Mesenteric fat pad (tissue), 1 donor: ENCODE data around the gene S100A2. TPM values are rescaled to one million over a fixed set of nuclear protein-coding genes. Genes with fewer than 3 reads are reported as not detected.
"Not testable (repeated sequence)": the region's sequence is repeated elsewhere in the genome, so short reads cannot be mapped to it uniquely, and the experiment has no call there.

Experiments
- DNase-seq: peaks from one replicate; pipeline ENCODE4 v3.0.0-alpha.2; 2020; ENCODE audit warnings: low spot score
- total RNA-seq: library from RNA; stranded (reverse); fragmentation: NEBNext Ultra II Directional; extraction: Animal tissue kit (Norgen Biotek cat#: 25700); gene quantifications from one replicate; pipeline ENCODE4 v1.2.1, GENCODE V29; 2021
- donor health status: DM: yes; HTN: yes; CAD: no.

The S100A2 gene
- total RNA-seq, 1 donor from 2014 or later: 0.58 TPM

DNA sequence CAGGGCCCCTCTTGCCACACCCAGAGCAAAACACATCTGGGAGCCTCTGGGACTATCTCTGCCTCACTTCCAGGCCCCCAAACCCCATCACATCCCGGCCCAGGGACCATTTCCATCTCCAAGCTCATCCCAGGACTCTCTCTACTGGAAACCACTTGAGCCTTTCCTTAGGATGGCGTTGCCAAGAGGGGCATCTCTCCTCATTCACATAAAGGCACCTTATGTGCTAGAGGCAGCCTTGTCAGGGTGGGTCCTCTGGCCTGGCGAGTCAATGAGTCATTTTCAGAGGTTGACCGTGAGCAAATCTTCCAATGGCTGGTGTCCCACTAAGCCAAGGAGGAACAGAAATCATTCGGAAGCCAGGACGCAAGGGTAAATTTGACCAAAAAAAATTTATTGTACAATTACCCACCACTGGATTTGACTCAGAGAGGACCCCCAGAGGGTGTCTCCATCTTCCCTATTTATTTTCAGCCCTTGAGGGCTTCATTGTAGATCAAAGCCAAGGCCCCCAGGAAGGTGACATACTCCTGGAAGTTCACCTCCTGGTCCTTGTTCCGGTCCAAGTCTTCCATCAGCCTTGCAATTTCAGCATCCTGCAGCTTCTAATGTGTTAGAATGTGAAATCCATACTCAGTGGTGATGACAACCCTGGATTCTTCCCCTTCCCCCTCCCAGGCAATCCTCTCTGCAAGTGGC, 31.3 kb downstream of the S100A2 start:
- no peak for DNase-seq

DNA sequence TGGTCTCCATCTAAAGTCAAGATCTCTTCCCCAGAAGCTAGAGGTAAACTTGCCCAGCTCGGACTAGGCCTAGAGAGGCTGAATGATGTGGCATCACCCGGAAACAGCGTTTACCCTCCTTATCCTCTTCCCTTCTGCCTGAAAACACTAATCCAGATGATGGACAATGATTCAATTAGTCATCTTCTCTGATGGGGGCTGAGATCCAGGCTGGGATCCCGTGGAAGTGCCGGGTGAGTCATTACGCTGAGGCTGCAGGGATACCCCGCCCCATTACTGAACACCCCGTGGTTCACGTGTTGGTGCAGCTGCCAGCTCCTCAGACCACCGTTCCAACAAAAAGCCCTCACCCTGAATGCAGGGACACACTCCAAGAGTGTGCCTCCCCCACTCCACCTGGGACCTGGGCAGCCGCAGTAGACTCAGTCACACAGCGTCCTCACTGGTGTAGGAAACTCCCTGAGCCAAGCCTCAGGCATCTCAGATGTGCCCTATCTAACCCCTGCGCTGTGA, 31.9 kb downstream of the S100A2 start:
- no peak for DNase-seq

DNA sequence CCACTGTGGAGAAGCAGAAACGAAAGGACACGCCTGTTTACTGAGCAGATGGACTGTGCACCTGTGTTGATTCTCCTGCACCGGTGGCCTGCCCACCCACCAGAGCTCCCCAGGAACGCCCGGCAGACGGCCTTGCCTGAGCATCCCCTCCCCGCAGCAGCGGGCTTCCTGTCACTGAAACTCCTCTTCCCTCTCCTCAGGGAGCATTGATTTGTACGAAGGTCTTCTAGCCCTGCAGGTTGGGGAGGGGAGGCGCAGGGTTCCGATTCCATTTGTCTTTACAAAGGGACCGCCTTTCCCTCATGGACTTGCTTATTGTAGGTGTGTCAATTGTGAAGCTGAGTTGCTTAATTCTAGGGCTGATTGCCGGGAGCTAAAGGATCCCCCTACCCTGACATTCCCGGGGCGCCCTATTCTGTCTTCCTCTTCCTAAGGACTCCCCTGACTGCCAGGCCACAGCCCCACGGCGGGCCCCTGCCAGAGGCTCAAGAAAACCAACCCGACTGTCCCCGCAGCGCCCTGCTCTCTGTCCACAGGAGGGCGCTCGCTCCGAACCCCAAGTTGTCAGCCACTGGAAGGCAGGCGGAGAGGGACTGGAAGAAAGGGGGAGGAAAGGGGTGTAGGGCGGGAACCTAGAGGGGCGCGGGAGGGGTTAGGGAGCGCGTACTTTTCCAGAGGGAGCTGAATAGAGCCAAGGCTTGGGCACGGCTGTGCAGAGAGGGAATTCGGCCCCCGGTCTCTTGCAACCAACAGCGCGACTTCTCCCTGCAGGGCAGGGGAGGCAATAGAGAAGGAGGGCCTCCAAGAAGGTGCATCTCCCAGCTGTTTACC, 32.7 kb downstream of the S100A2 start:
- DNase-seq: peak; percentile 95

DNA sequence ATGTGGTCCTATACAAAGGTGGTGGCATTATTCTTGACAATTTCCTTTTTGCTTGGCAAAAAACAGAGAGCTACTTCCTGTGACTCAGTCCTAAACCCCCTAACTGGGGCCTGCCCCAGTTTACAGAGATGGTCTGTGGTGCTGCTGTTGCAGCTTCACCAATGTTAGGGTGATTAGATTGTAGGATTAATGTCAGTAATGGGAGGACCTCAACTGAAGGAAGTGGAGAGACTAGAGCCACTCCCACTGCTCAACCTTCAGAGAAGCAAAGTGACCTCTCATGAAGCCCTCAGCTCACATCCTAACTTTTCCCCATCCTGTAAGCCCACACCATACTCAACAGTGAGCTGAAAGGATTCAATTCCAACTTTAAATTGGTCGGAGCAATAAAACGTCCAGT, 33.5 kb downstream of the S100A2 start:
- DNase-seq: no peak

DNA sequence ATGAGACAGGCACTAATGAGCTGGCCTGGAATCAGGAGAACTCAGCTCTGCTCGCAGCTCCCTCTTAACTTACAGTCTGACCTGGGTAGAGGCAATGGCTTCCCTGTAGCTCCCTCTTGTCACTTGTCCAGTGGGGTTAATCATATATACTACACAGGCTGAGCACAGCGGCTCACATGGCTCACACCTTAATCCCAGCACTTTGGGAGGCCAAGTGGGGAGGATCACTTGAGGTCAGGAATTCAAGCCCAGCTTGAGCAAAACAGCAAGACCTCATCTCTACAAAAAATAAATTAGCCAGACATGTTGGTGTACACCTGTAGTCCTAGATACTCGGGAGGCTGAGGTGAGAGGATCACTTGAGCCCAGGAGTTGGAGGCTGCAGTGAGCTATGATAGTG, 34.0 kb downstream of the S100A2 start:
- DNase-seq: no peak

DNA sequence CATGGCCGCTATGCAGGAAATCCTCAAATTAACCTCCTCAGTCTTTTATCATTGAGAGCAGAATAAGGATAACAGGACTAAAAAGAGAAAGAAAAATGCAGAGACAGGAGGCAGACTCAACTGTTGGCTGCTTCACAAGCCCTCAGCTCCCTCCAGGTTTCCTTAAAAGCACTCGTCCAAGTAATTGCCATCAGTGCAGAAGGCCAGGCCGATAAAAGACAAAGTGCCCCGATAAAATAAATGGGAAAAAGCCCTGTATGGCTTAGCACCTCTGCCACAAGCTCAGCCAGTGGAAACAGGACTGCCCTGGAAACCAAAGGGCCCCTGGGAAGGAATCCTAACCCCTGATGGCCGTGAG, 38.0 kb downstream of the S100A2 start:
- no peak for DNase-seq

DNA sequence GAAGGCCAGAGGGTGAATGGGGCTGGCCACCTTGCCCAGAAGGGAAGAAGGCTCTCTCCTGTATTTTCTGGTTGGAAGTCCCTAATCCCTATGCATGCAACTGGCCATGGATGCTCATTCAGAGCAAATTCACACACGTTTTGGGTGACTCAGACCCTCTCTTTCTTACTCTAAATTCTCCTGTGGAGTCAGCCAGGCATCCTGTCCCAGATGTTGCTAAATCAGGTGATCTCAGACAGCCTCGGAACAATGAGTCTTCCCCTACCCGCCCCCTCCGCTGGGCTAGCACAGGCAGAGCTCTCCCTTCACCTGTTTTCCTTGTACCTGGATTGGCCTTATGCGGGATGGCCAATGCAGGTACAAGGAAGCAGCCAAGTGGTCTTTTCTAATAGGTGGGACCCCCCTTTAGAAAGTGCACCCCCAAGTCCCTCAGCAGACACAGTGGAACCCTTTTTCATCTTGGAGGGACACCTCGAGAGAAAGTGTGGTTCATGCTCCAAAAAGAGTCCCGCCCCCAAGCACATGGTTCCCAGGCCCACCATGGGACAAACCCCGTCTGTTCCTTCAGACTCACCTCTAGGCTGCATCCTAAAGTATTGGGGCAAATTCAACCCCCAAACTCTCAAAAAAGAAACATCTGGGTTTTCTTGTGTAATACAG, 38.5 kb downstream of the S100A2 start:
- no peak for DNase-seq

DNA sequence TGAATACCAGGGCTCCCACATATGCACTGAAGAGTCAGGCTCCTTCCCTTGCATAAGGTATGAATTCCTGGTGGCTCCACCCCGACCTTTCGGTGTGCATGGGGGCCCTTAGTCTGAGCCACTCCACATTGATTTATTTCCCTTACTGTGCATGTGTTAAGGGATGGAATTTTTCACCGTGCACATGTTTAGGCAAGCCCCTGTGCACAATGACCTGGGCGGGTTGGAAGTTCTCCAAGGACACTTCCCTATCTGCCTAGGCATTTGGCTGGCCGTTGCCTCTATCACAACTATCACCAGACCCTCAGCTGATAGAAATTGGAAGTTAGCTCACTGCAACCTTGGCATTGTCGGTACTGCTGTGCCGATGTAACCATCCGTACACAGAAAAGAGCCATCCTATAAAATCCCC, 39.5 kb downstream of the S100A2 start:
- no peak for DNase-seq

DNA sequence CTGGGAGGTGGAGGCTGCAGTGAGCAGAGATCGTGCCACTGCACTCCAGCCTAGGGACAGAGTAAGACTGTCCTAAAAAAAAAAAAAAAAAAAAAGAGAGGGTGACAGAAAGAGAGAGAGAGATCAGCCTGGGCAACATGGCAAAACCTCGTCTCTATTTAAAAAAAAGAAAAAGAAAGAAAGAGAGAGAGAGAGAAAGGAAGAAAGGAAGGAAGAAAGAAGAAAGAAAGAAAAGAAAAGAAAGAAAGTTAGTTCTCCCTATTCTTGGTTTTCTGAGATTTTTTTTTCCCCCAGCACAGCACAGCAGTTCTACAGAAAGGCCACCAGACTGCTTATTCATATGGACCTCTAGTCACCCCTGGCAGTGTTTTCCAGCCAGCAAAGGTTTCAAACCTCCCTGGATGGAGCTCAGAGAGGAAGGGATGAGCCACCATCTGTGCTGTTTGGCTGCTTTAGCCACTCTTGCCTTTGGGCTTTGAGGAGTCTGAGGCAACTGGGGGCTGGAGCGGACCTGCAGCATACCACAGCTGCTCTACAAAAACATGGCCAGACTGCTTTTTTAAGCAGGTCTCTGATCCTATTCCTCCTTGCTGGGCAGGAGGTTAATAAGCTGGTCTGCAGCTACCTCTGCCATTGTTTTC, 40.4 kb downstream of the S100A2 start:
- DNase-seq: no peak

DNA sequence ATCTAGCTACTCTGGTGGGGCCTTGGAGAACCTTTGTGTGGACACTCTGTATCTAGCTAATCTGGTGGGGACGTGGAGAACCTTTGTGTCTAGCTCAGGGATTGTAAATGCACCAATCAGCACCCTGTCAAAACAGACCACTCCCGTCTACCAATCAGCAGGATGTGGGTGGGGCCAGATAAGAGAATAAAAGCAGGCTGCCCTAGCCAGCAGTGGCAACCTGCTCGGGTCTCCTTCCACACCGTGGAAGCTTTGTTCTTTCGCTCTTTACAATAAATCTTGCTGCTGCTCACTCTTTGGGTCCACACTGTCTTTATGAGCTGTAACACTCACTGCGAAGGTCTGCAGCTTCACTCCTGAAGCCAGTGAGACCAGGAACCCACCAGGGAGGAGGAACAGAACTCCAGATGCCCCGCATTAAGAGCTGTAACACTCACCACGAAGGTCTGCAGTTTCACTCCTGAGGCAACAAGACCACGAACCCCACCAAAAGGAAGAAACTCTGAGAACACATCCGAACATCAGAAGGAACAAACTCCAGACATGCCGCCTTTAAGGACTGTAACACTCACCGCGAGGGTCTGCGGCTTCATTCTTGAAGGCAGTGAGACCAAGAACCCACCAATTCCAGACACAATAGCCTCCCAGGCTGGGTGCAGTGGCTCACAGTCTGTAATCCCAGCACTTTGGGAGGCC, 43.1 kb downstream of the S100A2 start:
- DNase-seq: not testable (repeated sequence)

DNA sequence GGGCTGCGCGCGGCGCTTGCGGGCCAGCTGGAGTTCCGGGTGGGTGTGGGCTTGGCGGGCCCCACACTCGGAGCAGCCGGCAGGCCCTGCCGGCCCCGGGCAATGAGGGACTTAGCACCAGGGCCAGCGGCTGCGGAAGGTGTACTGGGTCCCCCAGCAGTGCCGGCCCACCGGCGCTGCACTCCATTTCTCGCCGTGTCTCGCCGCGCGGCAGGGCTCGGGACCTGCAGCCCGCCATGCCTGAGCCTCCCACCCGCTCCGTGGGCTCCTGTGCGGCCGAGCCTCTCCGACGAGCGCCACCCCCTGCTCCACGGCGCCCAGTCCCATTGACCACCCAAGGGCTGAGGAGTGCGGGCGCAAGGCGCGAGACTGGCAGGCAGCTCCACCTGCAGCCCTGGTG, 43.8 kb downstream of the S100A2 start:
- DNase-seq: not testable (repeated sequence)

DNA sequence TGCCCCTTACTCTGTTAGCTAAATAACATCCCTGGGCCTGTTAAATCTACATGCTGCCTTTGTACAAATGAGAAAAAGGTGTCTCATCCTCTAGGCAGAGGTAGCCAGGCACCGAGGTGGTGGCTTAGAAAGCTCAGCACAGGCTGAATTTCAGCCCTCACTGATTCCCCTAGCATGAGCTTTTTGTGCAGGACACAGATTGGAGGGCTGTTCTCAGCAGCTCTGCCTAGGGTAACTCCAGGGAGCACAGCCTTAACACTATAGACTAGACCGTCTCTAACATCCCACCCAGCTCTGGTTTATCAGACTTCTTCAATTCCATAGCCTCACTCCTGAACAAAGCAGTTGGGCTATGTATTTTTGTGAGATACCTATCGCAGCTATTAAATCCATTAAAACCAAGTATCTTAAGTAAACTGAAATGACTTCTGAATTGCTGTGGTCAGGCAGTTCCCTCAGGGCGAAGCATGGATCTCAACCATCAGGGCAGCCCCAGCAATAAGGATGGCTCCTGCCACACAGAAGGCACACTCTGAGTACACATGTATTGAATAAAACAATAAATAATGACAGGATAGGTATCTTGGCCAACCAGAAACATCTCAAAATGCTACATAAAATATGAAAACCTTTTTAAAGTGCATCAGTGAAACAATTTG, 44.7 kb downstream of the S100A2 start:
- no peak for DNase-seq

DNA sequence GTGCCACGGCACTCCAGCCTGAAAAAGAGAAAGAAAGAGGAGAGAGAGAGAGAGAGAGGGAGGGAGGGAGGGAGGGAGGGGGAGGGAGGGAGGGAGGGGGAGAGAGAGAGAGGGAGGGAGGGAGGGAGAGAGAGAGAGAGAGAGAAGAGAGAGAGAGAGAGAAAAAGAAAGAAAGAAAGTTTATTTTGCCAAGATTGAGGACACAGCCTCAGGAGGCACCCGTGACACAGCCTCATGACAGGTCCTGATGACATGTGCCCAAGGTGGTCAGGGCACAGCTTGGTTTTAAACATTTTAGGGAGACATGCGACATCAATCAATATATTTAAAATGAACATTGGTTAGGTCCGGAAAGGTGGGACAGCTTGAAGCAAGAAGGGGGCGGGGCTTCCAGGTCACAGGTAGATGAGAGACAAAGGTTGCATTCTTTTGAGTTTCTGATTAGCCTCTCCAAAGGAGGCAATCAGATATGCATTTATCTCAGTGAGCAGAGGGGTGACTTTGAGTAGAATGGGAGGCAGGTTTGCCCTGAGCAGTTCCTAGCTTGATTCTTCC, 45.4 kb downstream of the S100A2 start:
- peak; percentile 47 for DNase-seq

DNA sequence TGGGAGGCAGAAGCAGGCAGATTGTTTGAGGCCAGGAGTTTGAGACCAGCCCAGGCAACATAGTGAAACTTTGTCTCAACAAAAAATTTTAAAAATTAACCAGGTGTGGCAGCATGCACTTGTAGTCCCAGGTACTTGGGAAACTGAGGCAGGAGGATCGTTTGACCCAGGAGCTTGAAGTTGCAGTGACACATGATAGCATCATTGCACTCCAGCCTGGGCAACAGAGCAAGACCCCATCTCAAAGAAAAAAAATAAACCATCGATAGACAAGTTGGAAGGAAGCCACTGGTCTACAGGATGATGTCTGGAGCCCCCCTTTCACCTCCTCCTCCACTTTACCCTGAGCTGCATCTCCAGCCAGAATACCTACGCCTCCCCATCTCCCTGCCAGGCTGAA, 46.4 kb downstream of the S100A2 start:
- DNase-seq: peak; percentile 11

DNA sequence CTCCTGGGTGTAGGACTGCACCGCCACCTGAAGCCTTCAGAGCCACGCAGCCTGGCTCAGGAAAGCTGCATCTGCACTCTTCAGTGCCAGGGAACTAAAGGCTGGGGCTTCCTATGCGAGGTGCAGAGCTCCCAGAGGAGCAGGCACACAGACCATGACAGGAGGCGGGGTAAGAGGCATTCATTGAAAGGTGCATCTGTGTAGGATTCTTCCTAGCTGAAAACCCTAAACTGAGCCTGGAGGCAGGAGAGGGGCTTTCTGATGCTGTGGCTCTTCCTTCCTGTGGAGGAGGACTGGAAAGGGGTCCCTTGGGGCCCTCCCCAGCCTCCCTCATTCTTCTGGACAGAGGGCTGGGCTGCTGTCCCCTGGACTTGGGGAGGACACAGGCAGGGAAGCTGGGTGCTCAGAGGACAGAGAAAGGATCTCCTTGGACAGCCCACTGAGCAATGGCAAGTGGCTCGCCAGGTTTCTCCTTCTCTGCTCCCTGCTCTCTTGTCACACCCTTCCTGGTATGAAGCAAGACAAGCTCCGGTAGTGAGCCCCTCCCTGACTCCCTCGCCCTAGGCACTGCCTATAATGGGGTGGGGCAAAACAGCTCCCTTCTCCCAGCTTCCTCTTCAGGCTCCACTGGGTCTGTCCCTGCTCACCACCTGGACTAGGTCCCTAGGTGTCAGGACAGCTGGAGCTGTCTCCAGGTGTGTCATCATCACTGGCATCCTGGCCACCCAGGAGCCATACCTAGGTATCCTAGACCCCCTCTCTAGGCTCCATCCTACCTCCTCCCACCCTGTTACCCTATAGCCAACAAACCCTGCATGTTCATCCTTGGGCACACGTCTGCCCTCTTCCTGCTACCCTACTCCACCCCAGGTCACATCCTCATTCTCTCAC, 49.9 kb downstream of the S100A2 start:
- DNase-seq: no peak

DNA sequence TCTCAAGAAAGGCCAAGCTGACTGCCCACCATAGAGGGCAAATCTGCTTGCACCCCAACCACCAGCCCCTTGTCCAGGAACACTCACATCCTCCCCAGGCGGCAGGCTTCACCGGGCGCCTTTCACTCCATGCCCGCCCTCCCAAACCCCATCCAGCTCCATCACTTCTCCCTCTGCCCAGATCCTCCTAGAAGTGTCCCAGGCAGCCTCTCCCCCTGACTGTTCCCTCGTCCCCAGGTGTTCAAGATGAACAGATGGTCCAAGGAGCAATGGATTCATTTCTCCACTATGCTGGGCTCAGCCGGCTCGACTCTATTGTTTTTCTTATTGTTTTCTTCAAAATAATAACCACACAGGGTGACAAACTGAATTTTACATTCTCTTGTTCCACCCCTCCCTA, 52.0 kb downstream of the S100A2 start:
- no peak for DNase-seq

DNA sequence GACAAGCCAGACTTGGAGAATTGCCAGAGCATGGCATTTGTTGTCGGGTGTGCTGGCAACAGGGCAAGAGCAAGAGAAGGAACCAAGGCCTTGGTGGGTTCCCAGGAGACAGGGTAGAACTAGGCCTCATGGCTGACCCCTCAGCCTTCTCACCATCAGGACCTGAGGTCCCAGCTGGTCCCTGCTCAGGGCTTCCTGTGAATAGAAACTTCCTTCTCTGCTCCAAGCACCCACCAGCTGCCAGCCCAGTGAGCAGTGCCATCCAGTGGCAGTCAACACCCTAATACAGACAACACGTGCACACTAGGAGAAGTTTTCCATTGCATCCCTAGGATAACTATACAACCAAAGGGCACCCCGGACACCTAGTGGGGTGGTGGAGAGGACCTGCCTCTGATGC, 52.6 kb downstream of the S100A2 start:
- no peak for DNase-seq
